HG02970 (cell line): ENCODE results near the gene TCIRG1.

Experiments used
- ATAC-seq: cut with Tn5 transposase; IDR thresholded peaks from one replicate; pipeline ENCODE4 v1.9.1; 2021; ENCODE audit warnings: mild to moderate bottlenecking, moderate library complexity, moderate number of reproducible peaks; ENCODE audit not compliant: unreplicated experiment, low FRiP score

TCIRG1 gene

DNA sequence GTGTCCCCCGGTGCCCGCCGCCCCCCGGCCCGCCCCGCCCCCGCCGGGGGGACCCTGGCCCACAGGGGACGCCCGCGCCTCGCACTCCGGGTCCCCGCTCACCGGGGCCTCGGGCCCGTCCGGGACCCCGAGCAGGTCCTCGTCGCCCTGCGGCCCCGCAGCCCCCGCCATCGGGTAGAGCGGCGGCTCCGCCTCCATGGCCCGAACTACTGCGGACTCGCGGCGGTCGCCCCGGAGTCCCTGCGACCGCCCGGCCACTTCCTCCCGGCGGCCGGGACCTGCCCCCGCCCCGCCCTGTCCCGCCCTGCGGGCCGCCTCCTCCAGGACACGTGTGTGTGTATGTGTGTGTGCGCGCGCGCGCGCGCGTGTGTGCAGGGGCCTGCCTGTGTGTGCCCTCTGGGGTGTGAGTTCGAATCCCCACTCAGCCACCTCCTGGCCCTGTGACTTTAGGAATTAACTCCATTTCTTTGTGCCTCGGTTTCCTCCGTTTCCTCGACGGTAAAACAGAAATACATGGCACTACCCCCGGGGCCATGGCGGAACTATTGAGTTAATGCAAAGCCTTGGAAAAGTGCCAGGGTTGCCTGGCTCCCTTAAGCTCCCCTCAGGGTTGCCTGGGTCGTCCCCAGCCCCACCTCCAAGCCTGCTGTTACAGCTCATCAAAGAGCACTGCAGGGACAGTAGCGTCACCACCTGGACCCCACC lies 34.8 kb upstream of the TCIRG1 start, which contains the start of gene UNC93B1:
UNC93B1 (minus strand) TSS at position 252 of the 705 bp plus-strand sequence; CDS start at position 198, 54 bp downstream.
- ATAC-seq: peak; percentile 63

DNA sequence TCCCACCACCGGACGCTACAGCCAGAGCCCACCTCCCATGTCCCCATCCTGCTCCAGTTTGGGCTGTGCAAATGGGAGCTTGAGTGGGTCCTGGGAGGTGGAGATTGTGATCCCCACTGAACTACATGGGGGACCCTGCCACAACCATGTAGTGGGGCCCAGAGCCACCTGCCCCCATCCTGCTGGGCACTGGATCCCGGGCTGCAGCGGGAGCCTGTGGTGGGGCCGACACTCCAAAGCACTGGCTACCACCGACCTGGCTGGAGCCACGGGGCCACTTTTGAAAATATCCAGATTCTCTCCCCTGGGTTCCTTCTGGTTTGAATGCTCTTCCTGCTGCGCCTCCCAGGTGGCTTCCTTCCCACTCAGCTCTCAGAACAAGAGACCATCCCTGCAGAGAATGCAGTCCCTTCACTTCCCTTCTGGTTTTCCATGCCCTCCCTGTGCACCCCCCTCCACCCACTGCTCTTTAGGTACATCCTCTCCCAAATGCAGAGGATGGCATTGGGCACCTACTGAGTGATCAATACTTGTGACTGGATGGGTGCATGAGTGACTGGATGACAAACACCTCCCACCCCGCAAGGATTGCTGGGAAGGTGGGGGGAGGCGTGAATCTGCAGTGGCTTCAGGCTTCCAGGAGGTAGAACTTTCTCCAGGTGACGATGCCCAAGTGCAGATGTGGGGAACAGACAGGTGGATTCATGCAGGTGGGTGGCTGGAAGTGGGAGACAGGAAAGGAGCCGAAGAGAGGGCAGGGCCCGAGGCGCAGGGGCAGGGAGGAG lies 34.1 kb upstream of the TCIRG1 start:
- ATAC-seq: no peak

DNA sequence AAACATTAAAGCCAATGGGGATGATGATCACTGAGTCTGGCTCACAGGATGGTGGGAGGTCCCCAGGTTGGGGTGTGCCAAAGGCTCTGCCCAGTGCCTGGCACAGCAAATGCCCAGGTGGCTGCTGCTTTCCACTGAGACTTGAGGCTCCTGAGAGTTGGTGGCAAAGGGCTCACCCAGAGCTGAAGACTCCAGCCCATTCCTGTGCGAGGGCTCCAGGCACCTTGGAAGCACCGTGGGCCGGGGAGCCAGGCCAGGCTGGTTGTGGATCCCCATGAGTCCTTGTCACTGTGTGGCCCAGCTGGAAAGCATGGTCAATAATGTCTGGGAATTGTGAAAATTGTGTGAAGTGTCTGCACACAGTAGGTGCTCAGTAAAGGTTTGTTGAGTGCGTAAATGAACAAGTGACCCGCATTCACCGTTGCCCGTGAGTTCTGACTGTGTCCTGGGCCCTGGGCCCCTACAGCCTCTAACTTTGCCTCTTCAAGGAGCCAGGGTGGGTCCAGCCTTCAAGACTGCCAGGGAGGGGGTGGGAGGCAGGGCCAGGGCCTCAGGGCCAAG lies 32.1 kb upstream of the TCIRG1 start:
- no peak for ATAC-seq

DNA sequence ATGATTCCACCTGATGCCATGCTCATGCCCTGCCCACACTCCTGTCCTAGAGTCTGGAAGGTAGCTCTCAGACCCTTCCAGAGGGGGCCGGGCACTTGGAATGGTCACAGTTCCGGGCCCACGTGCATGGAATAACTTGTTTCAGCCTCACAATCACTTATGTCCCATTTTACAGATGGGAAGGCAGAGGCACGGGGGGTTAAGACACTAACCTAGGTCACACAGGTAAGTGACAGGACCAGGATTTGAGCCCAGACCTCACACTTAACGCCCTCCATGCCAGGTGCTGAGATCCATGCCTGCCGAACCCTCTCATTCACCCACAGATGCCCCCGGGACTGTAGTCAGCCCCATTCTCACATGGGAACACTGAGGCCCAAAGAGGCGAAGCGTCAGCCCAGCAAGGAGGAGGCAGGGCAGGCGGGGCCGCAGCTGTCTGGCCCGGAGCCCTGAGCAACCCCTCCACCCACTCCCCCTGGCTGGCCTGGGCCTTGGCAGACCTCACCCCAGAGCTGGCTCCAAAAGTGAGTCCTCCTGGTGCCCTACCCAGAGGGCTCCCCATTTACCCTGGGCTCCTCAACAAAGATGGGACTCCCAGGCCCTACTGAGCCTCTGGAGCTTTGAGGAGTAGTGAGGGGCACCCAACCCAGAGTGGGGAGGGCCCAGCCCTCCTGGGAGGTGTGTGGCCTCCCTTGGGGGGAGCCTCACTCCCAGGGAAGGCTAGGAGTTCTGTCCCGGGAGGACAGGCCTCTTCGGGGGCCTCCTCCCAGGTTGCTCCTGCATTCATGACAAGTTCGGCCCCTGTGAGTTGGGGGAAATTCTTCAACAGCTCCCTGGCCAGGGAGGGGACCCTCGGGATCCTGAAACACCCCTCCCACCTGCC lies 31.1 kb upstream of the TCIRG1 start:
- ATAC-seq: no peak

DNA sequence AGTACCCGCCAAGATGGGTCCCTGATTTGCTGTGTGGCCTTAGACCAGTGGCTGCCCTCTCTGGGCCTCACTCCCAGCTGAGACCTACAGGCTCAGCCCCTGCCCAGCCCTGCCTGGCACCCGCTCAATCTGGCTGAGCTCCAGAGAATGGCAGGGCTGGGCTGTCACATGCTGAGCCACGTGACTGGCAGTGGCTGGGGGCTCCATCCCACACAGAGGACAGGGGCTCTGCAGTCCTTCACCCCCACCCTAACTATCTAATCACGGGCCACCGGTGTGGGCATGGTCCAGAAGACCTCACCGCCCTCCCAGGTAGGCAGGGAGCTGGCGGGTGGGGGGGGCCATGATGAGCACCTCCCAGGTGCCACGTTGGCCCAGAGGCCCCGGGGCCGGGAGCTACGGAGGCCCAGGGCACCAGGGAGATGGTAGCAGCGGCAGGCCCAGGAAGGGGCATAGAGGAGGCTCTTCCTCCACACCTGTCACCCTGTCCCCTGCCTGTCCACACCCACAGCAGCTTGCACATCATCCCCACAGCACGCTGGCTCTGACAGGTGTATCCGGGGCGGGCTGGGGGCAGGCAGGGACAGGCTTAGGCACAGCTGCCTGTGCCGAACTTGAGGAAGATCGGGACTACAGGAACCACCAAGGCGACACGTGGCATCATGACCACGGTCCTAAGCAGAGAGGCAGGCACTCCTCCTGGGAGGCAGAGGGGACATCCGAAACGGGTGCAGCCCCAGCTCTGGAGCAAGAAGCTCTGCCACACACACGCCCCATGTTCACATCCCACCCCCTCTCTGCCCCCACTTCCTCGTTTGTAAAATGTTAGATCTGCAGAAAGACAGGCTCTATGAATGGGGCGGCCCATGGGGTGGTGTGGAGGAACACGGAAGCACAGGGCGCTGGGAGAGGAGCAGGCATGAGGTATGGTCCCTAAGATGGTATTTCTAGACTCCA lies 30.2 kb upstream of the TCIRG1 start:
- no peak for ATAC-seq

DNA sequence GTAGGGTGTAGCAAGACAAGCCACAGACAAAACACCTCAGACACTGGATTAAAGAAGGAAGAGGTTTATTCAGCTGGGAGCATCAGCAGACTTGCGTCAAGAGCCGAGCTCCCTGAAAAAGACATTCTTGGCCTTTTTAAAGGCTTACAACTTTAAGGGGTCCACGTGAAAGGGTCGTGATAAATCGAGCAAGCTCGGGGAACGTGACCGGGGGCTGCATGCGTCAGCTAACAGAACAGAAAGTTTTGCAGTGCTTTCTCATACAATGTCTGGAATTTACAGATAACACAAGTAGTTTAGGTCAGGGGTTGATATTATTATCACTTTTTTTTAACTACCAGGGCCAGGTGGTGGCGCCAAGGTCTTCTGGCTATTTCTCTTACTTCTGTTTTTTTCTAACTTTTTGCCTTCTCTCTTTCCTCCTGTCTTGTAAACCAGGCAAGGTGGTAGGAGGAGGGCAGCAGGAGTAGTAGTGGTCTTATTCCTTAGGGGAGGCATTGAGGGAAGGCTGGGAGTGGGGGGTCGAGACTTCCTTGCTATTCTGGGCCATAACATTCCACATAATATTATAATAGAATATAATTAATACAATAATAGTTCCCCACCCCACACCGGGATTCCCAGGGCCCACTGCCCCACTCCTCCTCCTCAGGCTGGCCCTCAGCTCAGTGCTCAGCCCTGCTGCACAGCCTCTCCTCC lies 29.3 kb upstream of the TCIRG1 start:
- ATAC-seq: no peak

DNA sequence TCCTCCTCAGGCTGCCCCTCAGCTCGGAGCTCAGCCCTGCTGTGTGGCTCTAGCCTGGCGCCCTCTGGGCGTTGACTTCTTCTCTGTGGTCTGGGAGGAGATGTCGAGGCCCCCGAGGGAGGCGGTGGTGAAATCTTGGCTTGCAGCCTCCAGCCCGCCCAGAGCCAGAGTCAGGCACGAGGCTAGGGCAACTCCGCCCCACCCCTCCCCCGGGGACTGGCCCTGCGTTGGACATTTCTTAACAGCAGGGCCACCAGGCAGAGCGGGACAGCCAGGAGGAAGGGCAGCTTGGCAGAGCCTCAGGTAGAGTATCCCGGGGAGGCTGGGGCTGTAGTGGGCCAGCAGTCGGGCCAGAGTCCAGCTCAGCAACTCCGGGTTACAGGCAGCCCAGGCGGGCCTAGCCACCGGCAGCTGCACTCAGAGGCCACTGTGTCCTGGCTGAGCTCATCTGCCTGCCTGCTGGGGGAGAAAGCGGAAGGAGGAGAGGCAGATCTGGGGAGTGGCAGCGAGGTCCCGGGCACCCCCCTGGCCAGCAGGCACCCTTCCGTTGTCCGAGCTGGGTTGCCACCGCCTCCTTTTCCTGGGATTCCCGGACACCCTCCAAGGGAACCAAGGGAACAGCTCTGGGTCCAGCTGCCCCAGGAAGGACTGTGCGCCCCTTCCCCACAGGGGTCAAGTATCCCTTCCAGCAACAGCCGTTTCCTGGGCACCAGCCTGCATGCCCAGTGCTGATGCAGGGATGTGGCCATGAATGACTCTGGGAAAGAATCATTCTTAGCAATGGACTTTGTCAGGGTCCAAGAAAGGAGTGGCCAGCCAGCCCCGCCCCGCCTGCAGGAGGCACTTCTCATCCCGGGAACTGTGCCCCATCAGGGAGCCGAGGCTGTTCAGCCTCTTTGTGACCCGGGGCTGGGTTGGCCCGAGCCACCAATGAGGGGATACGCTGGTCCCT lies 28.5 kb upstream of the TCIRG1 start, which contains the start of gene ALDH3B1:
ALDH3B1 (plus strand) TSS at position 238 of the 952 bp plus-strand sequence. CDS start 4,971 bp downstream, outside the sequence.
- ATAC-seq: no peak

DNA sequence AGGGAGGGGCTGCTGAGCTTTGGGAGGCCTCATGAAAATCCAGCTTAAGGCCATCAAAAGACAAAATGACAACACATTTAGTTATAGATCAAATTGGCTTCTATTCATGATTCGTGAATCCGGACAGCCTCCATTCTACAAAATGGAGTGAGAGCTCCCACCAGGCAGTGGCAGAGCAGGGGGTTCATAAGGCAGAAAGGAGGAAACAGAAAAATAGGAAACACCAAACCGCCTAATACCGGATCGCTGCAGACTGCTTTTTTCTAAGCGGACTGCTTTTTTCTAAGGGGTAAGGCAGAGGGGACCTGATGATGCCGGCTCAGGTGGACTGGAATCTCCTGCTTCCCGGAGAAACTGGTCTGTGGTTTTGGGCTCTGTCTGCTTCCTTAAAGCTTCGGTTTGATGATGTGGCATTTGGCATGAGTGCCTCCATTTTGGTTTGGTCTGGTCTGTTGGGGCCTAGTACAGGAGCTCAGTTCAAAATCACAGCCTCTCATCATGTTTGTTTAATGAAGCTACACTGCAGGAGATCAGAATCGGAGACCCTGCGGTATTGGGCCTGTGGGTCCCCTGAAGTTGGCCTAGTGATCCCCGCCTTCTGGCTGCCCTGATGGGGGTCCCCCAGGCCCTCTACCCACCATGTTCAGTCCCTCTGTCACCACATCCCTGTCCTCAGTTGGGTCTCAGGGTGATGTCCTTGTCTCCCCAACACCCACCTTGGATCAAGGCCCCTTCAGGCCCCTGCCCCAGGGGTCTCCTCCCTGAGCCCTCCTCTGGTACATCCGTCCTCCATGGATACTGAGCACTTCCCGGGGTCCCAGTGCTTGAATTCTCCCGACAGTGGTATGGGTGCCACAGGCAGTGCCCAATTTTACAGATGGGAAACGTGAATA lies 27.5 kb upstream of the TCIRG1 start:
- no peak for ATAC-seq

DNA sequence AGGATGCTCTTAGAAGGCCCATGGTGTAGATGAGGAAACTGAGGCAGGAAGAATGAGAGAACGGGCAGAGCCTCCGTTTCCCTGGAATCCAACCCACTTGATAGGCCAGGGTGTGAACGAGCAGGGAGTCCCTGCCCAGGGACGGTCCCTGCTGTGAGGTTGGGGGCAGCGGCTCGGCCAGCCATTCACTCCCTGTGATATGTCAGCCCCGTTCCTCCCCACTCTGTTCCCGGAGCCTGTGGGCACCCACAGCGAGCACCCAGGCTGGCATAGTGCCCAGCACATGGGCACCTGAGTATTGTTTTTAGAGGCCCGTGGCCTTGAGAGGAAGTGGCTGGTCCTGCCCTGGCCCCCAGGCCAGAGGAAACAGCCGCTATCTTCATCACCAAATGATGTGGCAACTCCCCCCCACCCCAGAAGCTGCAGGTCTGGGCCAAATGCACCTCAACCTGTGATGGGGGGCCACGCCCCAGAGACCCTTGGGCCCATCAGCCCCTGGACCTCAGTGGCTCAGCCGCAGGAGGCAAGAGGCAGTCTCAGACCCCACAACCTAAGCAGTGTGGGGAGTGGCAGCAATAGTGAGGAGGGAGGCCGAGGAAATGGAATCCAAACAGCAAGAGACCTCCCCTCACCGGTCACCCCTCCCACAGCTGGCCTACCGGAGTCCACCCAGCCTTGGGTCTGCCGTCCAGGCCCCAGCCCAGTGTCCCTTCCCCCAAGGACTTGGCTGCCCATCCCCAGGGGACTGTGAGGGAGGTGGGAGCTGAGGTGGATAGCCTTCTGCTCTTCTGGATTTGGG lies 26.6 kb upstream of the TCIRG1 start:
- ATAC-seq: no peak

DNA sequence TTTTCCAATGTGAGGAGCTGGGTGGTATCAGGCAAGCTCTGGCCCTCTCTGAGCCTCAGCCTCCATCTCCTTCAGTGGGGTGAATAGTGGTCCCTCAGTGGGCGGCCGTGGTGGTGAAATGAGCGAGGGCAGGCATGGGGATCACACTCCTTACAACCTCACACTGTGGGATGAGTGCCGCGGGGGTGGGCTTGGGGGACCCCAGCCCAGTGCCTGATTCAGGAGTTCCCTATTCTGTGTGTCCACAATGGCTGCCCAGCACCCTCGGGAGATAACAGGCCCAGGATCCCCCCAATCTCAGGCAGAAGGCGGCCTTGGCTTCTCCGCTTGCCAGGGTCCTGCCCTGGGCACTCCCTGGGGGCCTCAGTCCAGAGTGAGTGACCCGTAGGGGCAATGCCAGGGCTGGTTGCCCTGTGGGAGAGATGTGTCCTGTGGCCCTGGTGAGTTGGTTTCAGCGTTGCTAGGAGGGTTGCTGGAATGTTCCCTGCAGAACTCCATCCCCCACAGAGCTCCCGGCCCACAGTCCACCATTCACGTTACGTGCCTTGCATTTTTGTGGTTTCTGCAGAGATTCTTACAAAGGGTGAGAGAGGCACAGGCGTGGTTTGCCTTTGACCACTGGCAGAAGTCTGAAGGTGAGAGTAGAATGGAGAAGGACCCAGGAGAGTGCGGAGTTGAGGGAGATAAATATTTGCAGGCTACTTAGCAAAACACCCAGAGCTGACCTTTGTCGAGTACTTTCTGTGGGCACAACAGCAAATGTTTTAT lies 25.8 kb upstream of the TCIRG1 start:
- no peak for ATAC-seq

DNA sequence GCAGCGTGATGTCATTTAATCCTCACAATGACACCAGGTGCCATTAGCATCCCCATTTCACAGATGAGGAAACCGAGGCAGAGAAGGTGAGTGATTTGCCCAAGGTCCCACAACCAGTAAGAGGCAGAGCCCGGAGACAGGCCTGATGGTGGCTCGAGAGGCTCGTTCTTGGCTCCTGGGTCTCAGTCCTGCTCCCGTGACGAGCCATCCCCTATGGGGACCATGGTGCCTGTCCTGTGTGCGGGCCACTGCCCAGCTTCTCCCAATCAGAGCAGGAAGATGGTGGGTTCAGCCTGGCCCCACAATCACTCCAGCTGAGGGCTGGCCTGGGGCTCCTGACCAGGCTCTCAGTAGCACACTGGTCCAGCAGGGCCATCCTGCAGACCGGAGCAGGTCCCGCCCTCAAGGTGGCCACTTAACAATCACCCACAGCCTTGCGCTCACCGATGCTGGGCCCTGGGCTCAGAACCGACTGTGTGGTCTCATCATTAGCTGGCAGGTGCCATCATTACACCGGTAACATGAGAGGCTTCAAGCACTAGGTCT lies 25.1 kb upstream of the TCIRG1 start:
- no peak for ATAC-seq

DNA sequence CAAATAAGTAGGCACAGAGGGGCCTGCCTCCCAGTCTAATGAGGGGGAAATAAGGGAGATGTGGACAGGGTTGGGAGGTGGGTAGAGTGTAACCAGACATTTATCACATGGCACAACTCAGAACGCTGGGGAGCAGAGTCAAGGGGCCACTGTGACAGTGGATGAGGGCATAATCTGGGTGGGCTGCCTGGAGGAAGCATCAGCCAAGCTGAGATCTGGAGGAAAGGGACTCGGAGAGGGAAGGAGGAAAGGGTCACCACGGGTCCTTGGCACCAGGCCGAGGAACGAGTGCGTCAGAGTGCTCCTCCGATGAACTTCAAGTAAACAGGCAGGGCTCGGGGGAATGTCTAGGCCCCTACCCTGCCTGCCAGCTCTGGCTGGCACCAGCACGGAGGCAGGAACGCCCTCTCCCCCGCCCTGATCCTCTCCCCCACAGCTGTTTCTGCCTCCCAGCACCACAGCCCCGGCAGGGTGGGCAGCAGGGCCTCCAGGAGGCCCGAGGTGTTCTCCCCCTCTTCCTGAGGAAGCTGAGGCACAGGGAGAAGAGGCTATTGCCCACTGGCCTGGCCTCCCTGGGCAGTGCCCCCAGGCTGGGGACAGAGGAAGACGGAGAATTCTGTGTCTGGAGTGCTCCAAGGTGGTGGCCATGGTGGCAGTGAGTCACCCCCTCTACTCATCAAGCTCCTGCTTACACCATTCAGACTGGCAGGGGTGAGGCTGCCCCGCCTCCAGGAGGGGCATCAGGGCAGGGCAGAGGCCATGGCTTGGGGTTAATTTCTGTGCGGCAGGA lies 24.5 kb upstream of the TCIRG1 start:
- no peak for ATAC-seq

DNA sequence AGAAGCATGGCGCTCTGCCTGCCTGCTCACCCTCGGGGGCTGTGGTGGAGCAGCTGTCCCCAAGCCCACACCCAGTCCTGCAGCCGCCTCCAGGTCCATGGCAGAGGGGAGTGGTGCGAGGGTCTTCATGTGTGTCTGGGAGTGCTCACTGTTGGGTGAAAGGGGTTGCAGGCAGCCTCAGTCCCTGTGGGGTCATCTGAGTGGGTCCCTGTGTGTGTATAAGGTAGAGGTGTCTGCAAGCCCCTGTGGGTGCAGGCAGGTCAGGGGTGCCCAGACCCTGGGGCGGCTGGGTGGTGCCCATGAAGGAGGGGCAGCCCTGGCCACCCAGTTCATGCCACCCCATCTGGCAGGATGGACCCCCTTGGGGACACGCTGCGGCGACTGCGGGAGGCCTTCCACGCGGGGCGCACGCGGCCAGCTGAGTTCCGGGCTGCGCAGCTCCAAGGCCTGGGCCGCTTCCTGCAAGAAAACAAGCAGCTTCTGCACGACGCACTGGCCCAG lies 23.8 kb upstream of the TCIRG1 start:
- no peak for ATAC-seq

DNA sequence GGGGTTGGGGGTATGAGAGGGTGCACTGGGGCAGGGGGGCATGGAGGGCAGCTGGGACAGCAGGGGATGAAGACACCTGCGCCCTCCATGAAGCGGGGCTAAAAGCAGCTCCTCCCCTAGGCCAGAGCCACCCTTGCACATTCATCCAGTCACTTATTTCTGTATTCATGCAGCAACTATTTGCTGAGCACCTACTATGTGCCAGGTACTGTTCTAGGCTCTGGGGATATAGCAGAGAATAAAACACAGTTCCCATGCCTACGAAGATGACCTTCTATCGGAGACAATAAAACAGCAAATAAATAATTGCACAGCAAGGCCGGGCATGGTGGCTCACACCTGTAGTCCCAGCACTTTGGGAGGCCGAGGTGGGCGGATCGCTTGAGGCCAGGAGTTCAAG lies 23.4 kb upstream of the TCIRG1 start:
- ATAC-seq: no peak
